ENCODE results near the gene ZNF813. TPM values are rescaled to one million over a fixed set of nuclear protein-coding genes. Genes with fewer than 3 reads are reported as not detected.
A peak's percentile ranks its signal among the peaks of the same experiment; 100 is the strongest.

The ZNF813 gene
- total and polyA plus RNA-seq, 2 donors: 2.3 to 11.7 TPM

- H3K4me1 ChIP-seq (ENCODE audit: insufficient read depth): no peaks in the 10 kb centered on the region
- H3K4me3 ChIP-seq (ENCODE audit: low read depth, low read length): no peak overlapping the region
- WGBS: 94% methylated on average over 1 of the region's 1 CpG
- no peak for DNase-seq (ENCODE audit: extremely low spot score)
- no peaks in the 10 kb centered on the region for H3K36me3 ChIP-seq (ENCODE audit: insufficient read depth)
- no peak overlapping the region for H3K27ac ChIP-seq (ENCODE audit: low read depth)
Measured at GRCh38 chr19:53541971-53542370, 74.4 kb downstream of the ZNF813 start.

GRCh38 chr19:53545271-53546065 lies 77.9 kb downstream of the ZNF813 start:
- no peak for DNase-seq (ENCODE audit: extremely low spot score)
- no peak overlapping the region for H3K4me3 ChIP-seq (ENCODE audit: low read depth, low read length)
- peak overlapping the region; percentile 31 for H3K27ac ChIP-seq (ENCODE audit: low read depth)
- no peaks in the 10 kb centered on the region for H3K4me1 ChIP-seq (ENCODE audit: insufficient read depth)
- WGBS: 75% methylated on average over 25 of the region's 25 CpGs
- H3K36me3 ChIP-seq (ENCODE audit: insufficient read depth): no peaks in the 10 kb centered on the region

Other genes with a start within 250 kb of the ZNF813 start
- 31.2 TPM for gene ZNF677, start 212.9 kb upstream of the ZNF813 start, total RNA-seq
- gene ZNF677, start 212.9 kb upstream of the ZNF813 start, polyA plus RNA-seq: 16.8 TPM
- not detected for gene VN1R2, start 209.4 kb upstream of the ZNF813 start, total RNA-seq
- not detected for gene VN1R2, start 209.4 kb upstream of the ZNF813 start, polyA plus RNA-seq
- not detected for gene VN1R4, start 200.0 kb upstream of the ZNF813 start, total RNA-seq
- not detected for gene VN1R4, start 200.0 kb upstream of the ZNF813 start, polyA plus RNA-seq
- 17.8 TPM for gene ZNF845, start 134.0 kb upstream of the ZNF813 start, total RNA-seq
- 3.4 TPM for gene ZNF845, start 134.0 kb upstream of the ZNF813 start, polyA plus RNA-seq
- gene ZNF525, start 102.0 kb upstream of the ZNF813 start, total RNA-seq: 23.1 TPM
- 4.6 TPM for gene ZNF525, start 102.0 kb upstream of the ZNF813 start, polyA plus RNA-seq
- 32.5 TPM for gene ZNF765, start 72.6 kb upstream of the ZNF813 start, total RNA-seq
- gene ZNF765, start 72.6 kb upstream of the ZNF813 start, polyA plus RNA-seq: 5.7 TPM
- gene ZNF761, start 35.7 kb upstream of the ZNF813 start, total RNA-seq: 29.4 TPM
- 8.5 TPM for gene ZNF761, start 35.7 kb upstream of the ZNF813 start, polyA plus RNA-seq
- 24.7 TPM for gene ZNF331, start 70.4 kb downstream of the ZNF813 start, total RNA-seq
- 19.1 TPM for gene ZNF331, start 70.4 kb downstream of the ZNF813 start, polyA plus RNA-seq
- gene DPRX, start 164.3 kb downstream of the ZNF813 start, total RNA-seq: not detected
- gene DPRX, start 164.3 kb downstream of the ZNF813 start, polyA plus RNA-seq: not detected